ENCODE measurements around the gene PSMC5.

GRCh38 chr17:63847525-63848249 lies 20.5 kb downstream of the PSMC5 start:
- TF ChIP-seq GATA2 (IDR thresholded peaks at IDR 0.05; ENCODE audit: low read depth, low read length): no peak
- TF ChIP-seq GATA3 (IDR thresholded peaks at IDR 0.05; ENCODE audit: low read depth, low read length): no peak
